Naive thymus-derived CD8-positive, alpha-beta T cell (primary cell): ENCODE measurements around the gene PCNT. TPM values are rescaled to one million over a fixed set of nuclear protein-coding genes. Genes with fewer than 3 reads are reported as not detected.
A peak's percentile ranks its signal among the peaks of the same experiment; 100 is the strongest.

Experiments used
- ATAC-seq, 2 donors: fragments of 150-1000 bp; cut with Tn5 transposase in 1 of 2; sonication (Bioruptor Pico), chemical (Tn5 transposase) in 1 of 2; 1 replicate in 1 of 2; 2 replicates in 1 of 2; pipeline ENCODE4 v1.10.0; 2021; ENCODE audit warnings: mild to moderate bottlenecking in 2 of 2, moderate library complexity in 2 of 2
- POLR2A ChIA-PET: fragments of 350-600 bp; sonication (Branson Sonifier 250); formaldehyde crosslinking; loops from one replicate; lab custom pipeline; 2021; ENCODE audit warnings: antibody characterized with exemption; lab: Charles Lee
- DNase-seq, 10 donors: peaks; one replicate each; pipeline versions ENCODE4 v3.0.0 to v3.0.0-alpha.2; 2020 to 2022
- H3K27ac Mint-ChIP-seq, 10 donors: one replicate each; pipeline ENCODE4 v1.8.0; 2020 to 2022; ENCODE audit warnings: mild to moderate bottlenecking in 10 of 10, mixed read lengths in 10 of 10, moderate library complexity in 4 of 10, inconsistent platforms in 1 of 10
- H3K27me3 Mint-ChIP-seq, 5 donors: one replicate each; pipeline ENCODE4 v1.8.0; 2021 to 2022; ENCODE audit warnings: mixed read lengths in 5 of 5
- H3K36me3 Mint-ChIP-seq, 3 donors: one replicate each; pipeline ENCODE4 v1.8.0; 2020 to 2022; ENCODE audit warnings: mixed read lengths in 3 of 3, mild to moderate bottlenecking in 2 of 3, inconsistent platforms in 1 of 3
- H3K4me1 Mint-ChIP-seq, 4 donors: one replicate each; pipeline ENCODE4 v1.8.0; 2021 to 2022; ENCODE audit warnings: mixed read lengths in 4 of 4
- H3K4me3 Mint-ChIP-seq, 10 donors: one replicate each; pipeline ENCODE4 v1.8.0; 2020 to 2022; ENCODE audit warnings: mild to moderate bottlenecking in 10 of 10, mixed read lengths in 10 of 10, moderate library complexity in 6 of 10, inconsistent platforms in 1 of 10
- H3K9me3 Mint-ChIP-seq, 9 donors: one replicate each; pipeline ENCODE4 v1.8.0; 2020 to 2022; ENCODE audit warnings: mixed read lengths in 9 of 9, mild to moderate bottlenecking in 3 of 9, inconsistent platforms in 1 of 9, moderate library complexity in 1 of 9
- polyA plus RNA-seq, 3 donors: library from polyadenylated mRNA; unstranded; fragments of 300-500 nt; fragmentation: Illumina TruSeq; gene quantifications; one replicate each; pipeline ENCODE4 v1.2.3, GENCODE V29; 2021
- total RNA-seq, 8 experiments: library from RNA in 2 of 8; stranded (reverse) in 2 of 8; gene quantifications; one replicate each; pipeline ENCODE4 v1.2.3 and lab custom pipeline; 2021 to 2026

The PCNT gene
- total and polyA plus RNA-seq, 5 experiments from 2014 or later, result 17.2 to 86.2 (median 37.4) TPM

GRCh38 chr21:46311568-46311967, 12.4 kb upstream of the PCNT start:
- DNase-seq (no peak), ATAC-seq (no peak)
- no peaks in the 10 kb centered on the region for H3K4me1 Mint-ChIP-seq
- no peaks in the 10 kb centered on the region for H3K9me3 Mint-ChIP-seq
- POLR2A ChIA-PET, result no interaction called here
- no peak overlapping the region for H3K27ac Mint-ChIP-seq
- no peaks in the 10 kb centered on the region for H3K27me3 Mint-ChIP-seq
- H3K4me3 Mint-ChIP-seq, result no peak overlapping the region
- peaks cover 0 to 2% (median 0%) of the 10 kb centered on the region in 3 donors for H3K36me3 Mint-ChIP-seq

GRCh38 chr21:46312949-46313348, 11.0 kb upstream of the PCNT start:
- ATAC-seq (no peak), DNase-seq (no peak)
- H3K4me1 Mint-ChIP-seq, result no peaks in the 10 kb centered on the region
- POLR2A ChIA-PET, result no interaction called here
- H3K36me3 Mint-ChIP-seq, result peaks cover 0 to 2% (median 0%) of the 10 kb centered on the region in 3 donors
- H3K27me3 Mint-ChIP-seq, result no peaks in the 10 kb centered on the region
- no peaks in the 10 kb centered on the region for H3K9me3 Mint-ChIP-seq
- H3K4me3 Mint-ChIP-seq, result no peak overlapping the region
- no peak overlapping the region for H3K27ac Mint-ChIP-seq

DNA sequence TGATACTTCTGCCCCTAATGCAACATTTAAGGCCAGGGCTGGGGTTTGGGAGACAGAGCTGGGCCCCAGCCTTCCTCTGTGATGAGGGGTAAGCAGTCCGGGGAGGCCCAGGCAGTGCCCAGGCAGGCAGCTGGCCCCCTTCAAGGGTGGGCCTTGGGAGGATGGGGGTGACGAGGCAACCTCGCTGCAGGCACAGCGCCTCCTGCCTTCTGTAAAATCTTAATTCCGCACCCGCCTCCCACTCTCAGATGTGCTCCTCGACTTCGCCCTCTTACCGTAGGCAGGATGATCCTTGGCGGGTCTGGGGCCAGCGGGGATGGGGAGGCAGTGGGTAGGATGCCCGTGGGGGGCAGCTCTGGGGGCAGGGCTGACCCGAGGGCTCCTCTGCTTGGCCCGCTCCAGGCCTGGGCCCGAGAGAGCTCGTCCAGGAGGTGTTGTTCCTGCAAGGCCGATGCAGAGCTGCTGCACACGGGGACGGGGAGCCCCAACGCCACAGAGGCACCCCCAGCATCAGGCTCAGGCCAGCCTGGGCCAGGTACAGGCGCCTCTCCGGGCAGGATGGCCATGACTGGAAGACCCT, 9.4 kb upstream of the PCNT start:
- Mint-ChIP-seq H3K9me3 (no peaks in the 10 kb centered on the region), H3K27ac (no peak overlapping the region), H3K36me3 (no peaks in the 10 kb centered on the region), H3K4me3 (no peak overlapping the region), H3K27me3 (no peaks in the 10 kb centered on the region), H3K4me1 (no peaks in the 10 kb centered on the region)
- ATAC-seq, result no peak
- DNase-seq, result no peak
- POLR2A ChIA-PET, result no interaction called here

- Mint-ChIP-seq H3K36me3 (no peaks in the 10 kb centered on the region), H3K9me3 (no peaks in the 10 kb centered on the region), H3K27ac (no peak overlapping the region), H3K4me3 (no peak overlapping the region), H3K27me3 (no peaks in the 10 kb centered on the region), H3K4me1 (peaks cover 0 to 9% (median 6%) of the 10 kb centered on the region in 4 donors)
- no peak for ATAC-seq
- POLR2A ChIA-PET, result no interaction called here
- no peak for DNase-seq
These were observed 7.1 kb upstream of the PCNT start for GRCh38 chr21:46316708-46317324.

- POLR2A ChIA-PET, result no interaction called here
- H3K4me3 Mint-ChIP-seq, result no peak overlapping the region
- DNase-seq (no peak), ATAC-seq (no peak)
- H3K27me3 Mint-ChIP-seq, result no peaks in the 10 kb centered on the region
- no peaks in the 10 kb centered on the region for H3K36me3 Mint-ChIP-seq
- peaks cover under 1 to 19% (median 16%) of the 10 kb centered on the region in 4 donors for H3K4me1 Mint-ChIP-seq
- no peak overlapping the region for H3K27ac Mint-ChIP-seq
- no peaks in the 10 kb centered on the region for H3K9me3 Mint-ChIP-seq
These were observed 6.1 kb upstream of the PCNT start for GRCh38 chr21:46317710-46318463.

- ATAC-seq, result no peak
- POLR2A ChIA-PET, result interaction anchor here (0.6 kb wide), 1 partner anchor 27 kb away, joined by 5 read pairs; no protein-coding TSS in a partner anchor
These were observed 5.5 kb upstream of the PCNT start for GRCh38 chr21:46318464-46318845.

GRCh38 chr21:46319186-46319585, 4.8 kb upstream of the PCNT start:
- no peaks in the 10 kb centered on the region for H3K36me3 Mint-ChIP-seq
- H3K27ac Mint-ChIP-seq, result no peak overlapping the region
- no peak for DNase-seq
- no peak for ATAC-seq
- peak overlapping the region in 1 of 10 donors; percentile 24 for H3K4me3 Mint-ChIP-seq
- H3K9me3 Mint-ChIP-seq, result no peaks in the 10 kb centered on the region
- POLR2A ChIA-PET, result interaction anchor here (0.6 kb wide), 1 partner anchor 28 kb away, joined by 5 read pairs; no protein-coding TSS in a partner anchor
- H3K27me3 Mint-ChIP-seq, result no peaks in the 10 kb centered on the region
- H3K4me1 Mint-ChIP-seq, result peaks cover 3 to 24% (median 20%) of the 10 kb centered on the region in 4 donors

More at GRCh38 chr21:46318464-46318845, 5.5 kb upstream of the PCNT start:
- H3K9me3 Mint-ChIP-seq, result no peaks in the 10 kb centered on the region
- no peak overlapping the region for H3K4me3 Mint-ChIP-seq
- peaks cover 3 to 24% (median 20%) of the 10 kb centered on the region in 4 donors for H3K4me1 Mint-ChIP-seq
- no peaks in the 10 kb centered on the region for H3K27me3 Mint-ChIP-seq
- DNase-seq, result no peak
- H3K27ac Mint-ChIP-seq, result peak overlapping the region in 1 of 10 donors; percentile 13
- H3K36me3 Mint-ChIP-seq, result no peaks in the 10 kb centered on the region

- Mint-ChIP-seq H3K36me3 (no peaks in the 10 kb centered on the region), H3K4me3 (no peak overlapping the region), H3K27ac (no peak overlapping the region), H3K4me1 (peaks cover 5 to 25% (median 22%) of the 10 kb centered on the region in 4 donors), H3K27me3 (no peaks in the 10 kb centered on the region), H3K9me3 (no peaks in the 10 kb centered on the region)
- POLR2A ChIA-PET, result no interaction called here
- DNase-seq, result no peak
- ATAC-seq, result no peak
These were observed 3.6 kb upstream of the PCNT start for GRCh38 chr21:46320331-46320801.

GRCh38 chr21:46322351-46323226, 1.4 kb upstream of the PCNT start:
- peak in 2 of 10 donors; percentile 3 to 4 for DNase-seq
- Mint-ChIP-seq H3K36me3 (peaks cover 0 to 11% (median 4%) of the 10 kb centered on the region in 3 donors), H3K4me1 (peaks cover 9 to 38% (median 32%) of the 10 kb centered on the region in 4 donors), H3K27me3 (no peaks in the 10 kb centered on the region), H3K9me3 (no peaks in the 10 kb centered on the region), H3K27ac (peak overlapping the region in 6 of 10 donors; percentile 48 to 89 (median 61)), H3K4me3 (peak overlapping the region; percentile 88 to 98 (median 96))
- no peak for ATAC-seq
- POLR2A ChIA-PET, result interaction anchor here (0.6 to 2.2 kb wide), 5 partner anchors 37 to 104 kb away, joined by 3 to 6 read pairs (median 4); partner anchors contain the start of genes MCM3AP and YBEY

DNA sequence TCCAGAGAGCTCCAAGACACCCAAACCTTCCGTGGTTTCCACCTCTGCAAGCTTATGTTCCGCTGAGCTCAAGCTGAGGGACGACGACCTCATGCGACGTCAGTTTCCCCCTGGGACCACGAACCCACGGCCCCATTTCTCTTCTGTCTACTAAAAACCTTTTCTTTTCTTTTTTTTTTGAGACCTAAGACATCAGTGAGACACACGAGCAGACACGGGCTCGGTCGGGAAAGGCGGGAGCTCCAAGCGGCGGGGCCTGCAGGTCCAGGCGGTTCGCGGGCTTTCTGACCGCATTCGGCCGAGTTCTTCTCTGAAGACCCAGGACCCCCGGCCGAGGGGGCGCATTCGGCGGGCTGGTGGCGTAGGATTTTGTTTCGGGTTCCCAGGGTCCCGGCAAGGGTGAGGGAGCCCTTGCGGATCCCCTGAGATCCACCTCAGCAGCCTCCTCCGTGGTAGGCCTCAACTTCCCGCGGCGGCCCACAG, 688 bp upstream of the PCNT start:
- no peaks in the 10 kb centered on the region for H3K9me3 Mint-ChIP-seq
- POLR2A ChIA-PET, result interaction anchor here (0.6 to 2.2 kb wide), 7 partner anchors 35 to 103 kb away, joined by 3 to 6 read pairs (median 4); partner anchors contain the start of genes MCM3AP and YBEY
- no peaks in the 10 kb centered on the region for H3K27me3 Mint-ChIP-seq
- peak overlapping the region; percentile 88 to 98 (median 96) for H3K4me3 Mint-ChIP-seq
- H3K4me1 Mint-ChIP-seq, result peaks cover 9 to 38% (median 32%) of the 10 kb centered on the region in 4 donors
- peak overlapping the region in 7 of 10 donors; percentile 48 to 89 (median 59) for H3K27ac Mint-ChIP-seq
- DNase-seq, result no peak
- peaks cover 0 to 18% (median 4%) of the 10 kb centered on the region in 3 donors for H3K36me3 Mint-ChIP-seq
- ATAC-seq, result peak; percentile 3 to 5

GRCh38 chr21:46324390-46325072, 575 bp downstream of the PCNT start:
- H3K4me1 Mint-ChIP-seq, result peaks cover 9 to 38% (median 32%) of the 10 kb centered on the region in 4 donors
- peak overlapping the region in 8 of 10 donors; percentile 79 to 99 (median 98) for H3K27ac Mint-ChIP-seq
- DNase-seq (peak; percentile 78 to 96 (median 90)), ATAC-seq (peak; percentile 76 to 80)
- H3K27me3 Mint-ChIP-seq, result no peaks in the 10 kb centered on the region
- no peaks in the 10 kb centered on the region for H3K9me3 Mint-ChIP-seq
- H3K36me3 Mint-ChIP-seq, result peaks cover 0 to 27% (median 8%) of the 10 kb centered on the region in 3 donors
- peak overlapping the region; percentile 79 to 98 (median 96) for H3K4me3 Mint-ChIP-seq
- POLR2A ChIA-PET, result interaction anchor here (1.2 to 2.2 kb wide), 6 partner anchors 39 to 181 kb away, joined by 3 to 7 read pairs (median 6); partner anchors contain the start of genes DIP2A and MCM3AP
